T-helper 2 cell treated with Interferon-gamma antibody and Interleukin-4, amounts not matched to agents 5 μg/mL and 100 μg/mL, for 36 hours (primary cell): ENCODE data around the gene VHLL.

ENCODE experiments used
- DNase-seq: peaks from one replicate; pipeline ENCODE4 v3.0.0; 2021; ENCODE audit warnings: low spot score
- H3K27ac Mint-ChIP-seq: one replicate; pipeline ENCODE4 v1.8.0; 2021; ENCODE audit warnings: mild to moderate bottlenecking, mixed read lengths
- H3K27me3 Mint-ChIP-seq: one replicate; pipeline ENCODE4 v1.8.0; 2021; ENCODE audit warnings: low read depth, mixed read lengths
- H3K36me3 Mint-ChIP-seq: one replicate; pipeline ENCODE4 v1.8.0; 2021; ENCODE audit warnings: low read depth, mixed read lengths
- H3K4me1 Mint-ChIP-seq: one replicate; pipeline ENCODE4 v1.8.0; 2021; ENCODE audit warnings: low read depth, mixed read lengths
- H3K4me3 Mint-ChIP-seq: one replicate; pipeline ENCODE4 v1.8.0; 2022; ENCODE audit warnings: mild to moderate bottlenecking, moderate library complexity, mixed read lengths
- H3K9me3 Mint-ChIP-seq: one replicate; pipeline ENCODE4 v1.8.0; 2021; ENCODE audit warnings: mixed read lengths

Gene VHLL

DNA sequence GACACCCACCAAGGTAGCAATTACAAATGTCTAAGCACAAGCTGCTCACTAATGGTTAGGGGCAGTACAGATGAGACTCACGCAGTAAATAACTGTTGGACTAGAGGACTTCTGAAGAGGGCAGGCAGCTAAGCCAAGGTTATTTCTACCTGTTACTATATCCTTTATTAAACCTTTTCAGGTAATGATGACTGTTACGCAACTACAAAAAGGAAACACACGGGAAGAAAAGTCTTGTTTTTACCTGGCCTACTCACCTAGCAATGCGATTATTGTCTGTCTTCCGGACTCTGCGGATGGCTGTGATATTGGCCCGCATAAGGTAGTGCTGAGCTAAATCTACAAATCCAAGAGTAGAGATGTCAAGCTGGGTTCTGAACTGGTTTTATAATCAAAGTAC lies 17.8 kb upstream of the VHLL start:
- Mint-ChIP-seq H3K27me3 (no peaks in the 10 kb centered on the region), H3K9me3 (no peaks in the 10 kb centered on the region), H3K36me3 (peaks cover 62% of the 10 kb centered on the region), H3K4me1 (no peaks in the 10 kb centered on the region), H3K4me3 (no peak overlapping the region), H3K27ac (no peak overlapping the region)
- DNase-seq, result no peak

DNA sequence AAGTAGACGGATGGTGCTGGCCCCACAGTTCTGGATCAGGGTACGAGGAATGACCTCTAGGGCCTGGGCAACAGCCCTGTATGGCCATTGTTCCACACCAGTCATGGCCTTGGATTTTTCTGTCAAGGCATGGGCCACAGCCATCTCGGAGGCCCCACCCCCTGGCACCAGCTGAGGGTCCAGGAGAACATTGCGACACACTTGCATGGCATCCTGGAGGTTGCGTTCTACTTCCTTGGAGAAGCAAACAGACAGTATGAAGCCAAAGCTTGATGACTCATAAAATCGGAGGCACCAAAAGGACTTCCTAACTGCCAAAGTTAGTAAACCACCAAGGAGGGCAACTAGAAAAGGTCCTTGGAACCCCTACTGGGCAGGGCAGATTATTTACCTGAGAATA lies 11.9 kb upstream of the VHLL start:
- H3K27ac Mint-ChIP-seq, result no peak overlapping the region

DNA sequence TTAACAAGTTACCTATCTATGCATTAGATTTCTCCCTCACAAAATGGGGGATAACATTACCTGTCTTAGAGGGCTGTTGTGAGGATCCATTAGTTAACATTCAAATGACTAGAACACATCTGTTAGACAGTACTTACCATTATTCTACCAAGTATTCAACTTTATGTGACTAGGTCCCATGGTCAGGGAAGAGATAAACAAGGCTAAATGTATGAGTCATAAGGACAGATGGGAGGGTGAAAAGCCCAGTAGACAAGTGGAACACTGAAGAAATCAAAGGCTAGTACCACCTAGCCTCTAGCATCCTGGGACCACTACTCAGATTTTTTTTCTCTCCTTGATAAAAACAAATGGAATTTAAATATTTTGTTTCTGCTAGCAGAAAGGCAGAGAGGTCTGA lies 9.0 kb upstream of the VHLL start:
- Mint-ChIP-seq H3K27me3 (no peaks in the 10 kb centered on the region), H3K27ac (no peak overlapping the region), H3K9me3 (no peaks in the 10 kb centered on the region), H3K4me1 (peaks cover 5% of the 10 kb centered on the region), H3K36me3 (peaks cover 55% of the 10 kb centered on the region), H3K4me3 (no peak overlapping the region)
- DNase-seq, result no peak

More for the DNA sequence above, 11.9 kb upstream of the VHLL start:
- no peak for DNase-seq
- Mint-ChIP-seq H3K9me3 (no peaks in the 10 kb centered on the region), H3K36me3 (peaks cover 64% of the 10 kb centered on the region), H3K4me3 (no peak overlapping the region), H3K27me3 (no peaks in the 10 kb centered on the region), H3K4me1 (peaks cover 3% of the 10 kb centered on the region)

DNA sequence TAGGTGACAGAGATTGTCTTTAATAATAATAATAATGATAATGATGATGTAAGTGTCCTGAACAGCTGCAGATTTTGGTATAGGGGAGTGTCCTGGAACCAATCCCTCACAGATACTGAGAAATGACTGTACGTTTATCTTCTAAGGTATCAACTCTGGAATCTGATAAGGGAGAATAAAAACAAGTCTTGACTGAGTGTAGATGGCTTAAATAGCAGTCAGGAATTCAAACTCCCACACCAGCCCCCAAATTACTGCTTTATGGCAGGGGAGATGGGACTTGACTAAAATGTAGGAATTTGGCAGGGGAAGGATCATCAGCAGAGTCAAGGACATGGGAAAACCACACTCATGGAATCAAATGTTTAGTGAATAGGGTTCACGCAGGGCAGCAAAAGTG lies 6.1 kb upstream of the VHLL start:
- no peak for DNase-seq
- Mint-ChIP-seq H3K36me3 (peaks cover 32% of the 10 kb centered on the region), H3K27ac (peak overlapping the region; percentile 20), H3K9me3 (no peaks in the 10 kb centered on the region), H3K27me3 (no peaks in the 10 kb centered on the region), H3K4me1 (peaks cover 5% of the 10 kb centered on the region), H3K4me3 (no peak overlapping the region)

DNA sequence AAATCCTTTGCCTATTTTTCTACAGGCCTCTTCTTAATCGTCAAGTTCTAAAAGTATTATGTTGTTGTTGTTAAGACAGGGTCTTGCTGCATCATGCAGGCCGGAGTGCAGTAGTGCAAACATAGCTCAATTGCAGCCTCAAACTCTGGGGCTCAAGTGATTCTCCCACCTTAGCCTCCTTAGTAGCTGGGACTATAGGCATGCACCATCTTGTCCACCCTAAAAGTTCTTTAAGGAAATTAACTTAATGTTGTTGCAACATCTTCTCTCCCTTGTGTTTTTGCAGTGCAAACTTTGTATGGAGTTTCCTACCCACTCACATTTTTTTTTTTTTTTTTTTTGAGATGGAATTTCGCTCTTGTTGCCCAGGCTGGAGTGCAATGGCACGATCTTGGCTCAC lies 4.1 kb upstream of the VHLL start:
- H3K27me3 Mint-ChIP-seq, result no peaks in the 10 kb centered on the region
- H3K4me1 Mint-ChIP-seq, result peaks cover 3% of the 10 kb centered on the region
- DNase-seq, result no peak
- no peak overlapping the region for H3K4me3 Mint-ChIP-seq
- H3K27ac Mint-ChIP-seq, result no peak overlapping the region
- H3K36me3 Mint-ChIP-seq, result peaks cover 20% of the 10 kb centered on the region
- no peaks in the 10 kb centered on the region for H3K9me3 Mint-ChIP-seq

- Mint-ChIP-seq H3K4me1 (peaks cover 9% of the 10 kb centered on the region), H3K36me3 (no peaks in the 10 kb centered on the region), H3K4me3 (peak within 1 kb of the TSS; percentile 90), H3K9me3 (no peaks in the 10 kb centered on the region), H3K27me3 (no peaks in the 10 kb centered on the region), H3K27ac (peak within 1 kb of the TSS; percentile 86)
- peak; percentile 41 for DNase-seq
Measured at GRCh38 chr1:156295391-156295947, 3.6 kb downstream of the VHLL start, which contains the start of gene GLMP. Gene GLMP (minus strand): TSS chr1:156295679. CDS start chr1:156295645, 34 bp downstream.

GRCh38 chr1:156293895-156294294 lies 5.2 kb downstream of the VHLL start:
- Mint-ChIP-seq H3K36me3 (no peaks in the 10 kb centered on the region), H3K27me3 (no peaks in the 10 kb centered on the region), H3K4me1 (peaks cover 9% of the 10 kb centered on the region), H3K27ac (no peak overlapping the region), H3K9me3 (no peaks in the 10 kb centered on the region), H3K4me3 (peak overlapping the region; percentile 26)
- no peak for DNase-seq

DNA sequence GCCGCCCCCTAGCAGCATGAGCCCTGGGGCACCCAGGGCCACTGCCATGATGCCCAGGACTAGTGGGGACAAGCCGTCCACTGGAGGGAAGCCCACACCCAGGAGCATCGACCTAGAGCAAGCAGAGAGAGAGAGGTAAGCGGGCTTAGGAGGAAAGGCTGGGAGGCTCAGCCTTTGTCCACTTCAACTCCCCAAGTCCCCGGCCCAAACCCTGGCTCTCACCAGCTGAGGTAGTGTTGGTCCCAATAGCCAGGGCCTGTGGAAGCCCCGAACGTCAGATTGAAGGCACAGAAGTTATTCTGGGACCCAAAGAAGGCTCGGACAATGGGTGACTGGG lies 6.0 kb downstream of the VHLL start:
- H3K9me3 Mint-ChIP-seq, result no peaks in the 10 kb centered on the region
- H3K27ac Mint-ChIP-seq, result no peak overlapping the region
- H3K4me3 Mint-ChIP-seq, result no peak overlapping the region

DNA sequence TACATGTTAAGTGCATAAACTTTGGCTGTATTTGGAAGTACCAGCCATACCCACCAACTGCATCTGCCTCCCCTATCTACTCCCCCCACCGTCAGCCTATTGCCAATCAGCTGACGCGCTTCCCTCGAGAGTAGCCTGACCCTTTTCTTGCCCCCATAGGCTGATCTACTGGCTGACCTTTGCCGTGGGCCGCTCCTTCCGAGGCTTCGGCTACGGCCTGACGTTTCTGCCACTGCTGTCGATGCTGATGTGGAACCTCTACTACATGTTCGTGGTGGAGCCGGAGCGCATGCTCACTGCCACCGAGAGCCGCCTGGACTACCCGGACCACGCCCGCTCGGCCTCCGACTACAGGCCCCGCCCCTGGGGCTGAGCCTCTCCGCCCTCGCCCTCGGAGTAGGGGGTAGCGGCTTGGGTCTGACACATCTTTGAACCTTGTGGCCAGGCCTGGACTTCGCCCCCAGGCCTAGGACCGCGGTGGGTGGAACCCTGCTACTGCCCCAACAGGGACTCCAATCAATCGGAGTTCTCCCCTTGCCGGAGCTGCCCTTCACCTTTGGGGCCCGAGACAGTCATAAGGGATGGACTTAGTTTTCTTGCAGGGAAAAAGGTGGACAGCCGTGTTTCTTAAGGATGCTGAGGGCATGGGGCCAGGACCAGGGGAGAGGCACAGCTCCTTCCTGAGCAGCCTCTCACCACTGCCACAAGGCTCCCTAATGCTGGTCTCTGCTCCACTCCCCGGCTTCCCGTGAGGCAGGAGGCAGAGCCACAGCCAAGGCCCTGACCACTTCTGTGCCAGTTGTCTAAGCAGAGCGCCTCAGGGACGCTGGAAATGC lies 7.7 kb downstream of the VHLL start:
- H3K9me3 Mint-ChIP-seq, result no peaks in the 10 kb centered on the region
- peak overlapping the region; percentile 48 for H3K27ac Mint-ChIP-seq
- H3K4me3 Mint-ChIP-seq, result peak overlapping the region; percentile 68
- H3K27me3 Mint-ChIP-seq, result no peaks in the 10 kb centered on the region
- H3K36me3 Mint-ChIP-seq, result peaks cover 3% of the 10 kb centered on the region
- DNase-seq, result peak; percentile 20
- peaks cover 9% of the 10 kb centered on the region for H3K4me1 Mint-ChIP-seq

More for the DNA sequence above, 6.0 kb downstream of the VHLL start:
- peaks cover 3% of the 10 kb centered on the region for H3K36me3 Mint-ChIP-seq
- H3K27me3 Mint-ChIP-seq, result no peaks in the 10 kb centered on the region
- DNase-seq, result no peak
- H3K4me1 Mint-ChIP-seq, result peaks cover 9% of the 10 kb centered on the region

- H3K4me1 Mint-ChIP-seq, result peaks cover 5% of the 10 kb centered on the region
- no peaks in the 10 kb centered on the region for H3K27me3 Mint-ChIP-seq
- H3K9me3 Mint-ChIP-seq, result no peaks in the 10 kb centered on the region
- peaks cover 4% of the 10 kb centered on the region for H3K36me3 Mint-ChIP-seq
- no peak overlapping the region for H3K27ac Mint-ChIP-seq
- DNase-seq, result no peak
- H3K4me3 Mint-ChIP-seq, result no peak overlapping the region
Measured at GRCh38 chr1:156289857-156290256, 9.2 kb downstream of the VHLL start.

DNA sequence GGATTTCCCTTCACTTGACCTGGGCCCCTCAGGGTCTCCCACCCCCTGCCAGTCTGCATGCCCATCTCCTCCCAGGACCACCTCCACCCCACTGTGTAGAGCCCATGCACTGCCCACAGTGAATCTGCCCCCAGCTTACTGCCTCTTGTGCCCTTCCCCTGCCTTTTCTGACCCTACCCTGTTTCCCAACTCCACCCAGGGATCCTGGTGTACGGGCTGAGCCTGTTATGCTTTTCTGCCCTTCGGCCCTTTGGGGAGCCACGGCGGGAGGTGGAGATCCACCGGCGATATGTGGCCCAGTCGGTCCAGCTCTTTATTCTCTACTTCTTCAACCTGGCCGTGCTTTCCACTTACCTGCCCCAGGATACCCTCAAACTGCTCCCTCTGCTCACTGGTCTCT lies 13.0 kb downstream of the VHLL start:
- H3K27me3 Mint-ChIP-seq, result no peaks in the 10 kb centered on the region
- H3K9me3 Mint-ChIP-seq, result no peaks in the 10 kb centered on the region
- H3K36me3 Mint-ChIP-seq, result peaks cover 10% of the 10 kb centered on the region
- DNase-seq, result no peak
- H3K4me3 Mint-ChIP-seq, result no peak overlapping the region
- H3K4me1 Mint-ChIP-seq, result peaks cover 17% of the 10 kb centered on the region
- H3K27ac Mint-ChIP-seq, result no peak overlapping the region

DNA sequence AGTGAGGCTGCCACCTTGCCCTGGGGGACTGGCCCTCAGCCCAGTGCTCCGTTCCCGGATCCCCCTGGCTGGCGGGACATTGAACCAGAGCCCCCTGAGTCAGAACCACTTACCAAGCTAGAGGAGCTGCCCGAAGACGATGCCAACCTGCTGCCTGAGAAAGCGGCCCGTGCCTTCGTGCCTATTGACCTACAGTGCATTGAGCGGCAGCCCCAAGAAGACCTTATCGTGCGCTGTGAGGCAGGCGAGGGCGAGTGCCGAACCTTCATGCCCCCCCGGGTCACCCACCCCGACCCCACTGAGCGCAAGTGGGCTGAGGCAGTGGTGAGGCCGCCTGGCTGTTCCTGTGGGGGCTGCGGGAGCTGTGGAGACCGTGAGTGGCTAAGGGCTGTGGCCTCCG lies 13.7 kb downstream of the VHLL start:
- Mint-ChIP-seq H3K4me1 (peaks cover 23% of the 10 kb centered on the region), H3K27ac (no peak overlapping the region), H3K4me3 (no peak overlapping the region), H3K27me3 (no peaks in the 10 kb centered on the region), H3K9me3 (no peaks in the 10 kb centered on the region), H3K36me3 (peaks cover 10% of the 10 kb centered on the region)
- no peak for DNase-seq

GRCh38 chr1:156284757-156285156 lies 14.3 kb downstream of the VHLL start:
- no peaks in the 10 kb centered on the region for H3K9me3 Mint-ChIP-seq
- H3K27me3 Mint-ChIP-seq, result no peaks in the 10 kb centered on the region
- no peak overlapping the region for H3K4me3 Mint-ChIP-seq
- peaks cover 10% of the 10 kb centered on the region for H3K36me3 Mint-ChIP-seq
- no peak overlapping the region for H3K27ac Mint-ChIP-seq
- peaks cover 27% of the 10 kb centered on the region for H3K4me1 Mint-ChIP-seq
- no peak for DNase-seq

DNA sequence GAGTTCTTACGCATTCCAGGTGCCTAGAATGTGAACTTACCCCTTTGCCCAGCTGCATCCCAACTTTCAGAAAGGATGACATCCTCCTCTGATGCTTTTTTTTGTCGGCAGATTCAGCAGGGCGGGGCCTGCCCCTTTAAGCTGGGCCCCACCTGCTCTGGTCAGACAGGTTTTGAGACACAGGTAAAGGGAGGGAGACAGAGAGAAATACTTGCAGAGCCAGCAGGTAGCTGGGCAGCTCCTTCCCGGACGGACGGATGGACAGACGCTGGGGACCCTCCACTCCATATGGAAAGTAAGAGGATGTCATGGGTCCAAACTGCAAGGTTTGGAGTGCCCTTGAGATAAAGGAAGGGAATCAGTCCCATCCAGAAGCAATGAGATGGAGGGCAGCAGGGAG lies 15.0 kb downstream of the VHLL start, which contains the start of gene TMEM79:
Gene TMEM79, plus strand, starts transcription at position 214 of the 400 bp plus-strand sequence. CDS start 902 bp downstream, outside the sequence.
- H3K4me3 Mint-ChIP-seq, result peak within 1 kb of the TSS; percentile 91
- no peaks in the 10 kb centered on the region for H3K27me3 Mint-ChIP-seq
- H3K27ac Mint-ChIP-seq, result peak within 1 kb of the TSS; percentile 92
- H3K9me3 Mint-ChIP-seq, result no peaks in the 10 kb centered on the region
- peaks cover 29% of the 10 kb centered on the region for H3K4me1 Mint-ChIP-seq
- peaks cover 10% of the 10 kb centered on the region for H3K36me3 Mint-ChIP-seq
- no peak for DNase-seq
